Loucy (cell line): Measurements from ENCODE around the gene ZNF865.

ENCODE experiments used
- H2AFZ ChIP-seq: fragments of 200-600 bp; sonication (generic); 2 replicates; pipeline ENCODE4 v1.6.0; 2016; ENCODE audit warnings: antibody characterized with exemption, mild to moderate bottlenecking, low read length, moderate library complexity
- H3F3A ChIP-seq: fragments of 200-600 bp; 2 replicates; pipeline ENCODE4 v1.6.0; 2016; ENCODE audit warnings: antibody characterized with exemption, low read depth, mild to moderate bottlenecking
- H3K27me3 ChIP-seq: fragments of 200-600 bp; sonication (generic); 2 replicates; pipeline ENCODE4 v1.6.1; 2014; ENCODE audit warnings: low read length, mild to moderate bottlenecking; ENCODE audit not compliant: insufficient read depth, poor library complexity, severe bottlenecking
- H3K36me3 ChIP-seq: fragments of 200-600 bp; sonication (generic); 2 replicates; pipeline ENCODE4 v1.6.1; 2016; ENCODE audit warnings: low read length; ENCODE audit not compliant: insufficient read depth
- H3K4me1 ChIP-seq: fragments of 200-600 bp; sonication (generic); 2 replicates; pipeline ENCODE4 v1.5.1; 2014; ENCODE audit warnings: low read length, mild to moderate bottlenecking; ENCODE audit not compliant: insufficient read depth, poor library complexity, severe bottlenecking
- H3K4me2 ChIP-seq: fragments of 200-600 bp; sonication (generic); 2 replicates; pipeline ENCODE4 v1.6.0; 2014; ENCODE audit warnings: antibody characterized with exemption, low read length, low read depth, mild to moderate bottlenecking; ENCODE audit not compliant: poor library complexity, severe bottlenecking
- H3K4me3 ChIP-seq: fragments of 200-600 bp; sonication (generic); 2 replicates; pipeline ENCODE4 v1.5.1; 2014; ENCODE audit warnings: low read length, mild to moderate bottlenecking, mixed read lengths; ENCODE audit not compliant: poor library complexity, severe bottlenecking
- H3K79me2 ChIP-seq: fragments of 200-600 bp; sonication (generic); 2 replicates; pipeline ENCODE4 v1.6.1; 2014; ENCODE audit warnings: low read length; ENCODE audit not compliant: insufficient read depth
- H3K9ac ChIP-seq: fragments of 200-600 bp; sonication (generic); 2 replicates; pipeline ENCODE4 v1.6.0; 2014; ENCODE audit warnings: mild to moderate bottlenecking, low read depth, low read length, moderate library complexity; ENCODE audit not compliant: poor library complexity, severe bottlenecking
- H3K9me2 ChIP-seq: fragments of 200-600 bp; sonication (generic); replicated peaks from 2 replicates; pipeline ENCODE4 v1.6.1; 2016; ENCODE audit warnings: low read depth, low read length, mixed read lengths
- H3K9me3 ChIP-seq: fragments of 200-600 bp; sonication (generic); 2 replicates; pipeline ENCODE4 v1.6.1; 2014; ENCODE audit warnings: mild to moderate bottlenecking, antibody characterized with exemption, low read length, low read depth; ENCODE audit not compliant: insufficient read depth
- H4K20me1 ChIP-seq: fragments of 200-600 bp; sonication (generic); 2 replicates; pipeline ENCODE4 v1.6.0; 2014; ENCODE audit warnings: antibody characterized with exemption, low read length, mild to moderate bottlenecking; ENCODE audit not compliant: insufficient read depth, poor library complexity, severe bottlenecking
- CTCF ChIP-seq: fragments of 200-600 bp; sonication (generic); conservative IDR thresholded peaks from 2 replicates; pipeline ENCODE4 v1.5.1; 2014; ENCODE audit warnings: mild to moderate bottlenecking, antibody characterized with exemption, low read length
- EZH2phosphoT487 ChIP-seq: fragments of 200-600 bp; IDR thresholded peaks from 2 replicates; pipeline ENCODE4 v1.6.1; 2018; ENCODE audit warnings: antibody characterized with exemption, mild to moderate bottlenecking, moderate library complexity, borderline replicate concordance

Gene ZNF865

GRCh38 chr19:55600662-55601028, 4.8 kb upstream of the ZNF865 start:
- Histone ChIP-seq H3K9me3 (no peaks in the 10 kb centered on the region), H3K27me3 (no peaks in the 10 kb centered on the region), H3F3A (peaks cover 6% of the 10 kb centered on the region), H3K9me2 (no peaks in the 10 kb centered on the region), H3K36me3 (no peaks in the 10 kb centered on the region), H3K9ac (peak overlapping the region; percentile 97), H2AFZ (peak overlapping the region; percentile 56; the same call in 1 of the 2 replicates), H3K4me2 (peak overlapping the region; percentile 95), H4K20me1 (peaks cover 7% of the 10 kb centered on the region), H3K79me2 (peaks cover 26% of the 10 kb centered on the region), H3K4me1 (peaks cover 30% of the 10 kb centered on the region), H3K4me3 (peak overlapping the region; percentile 74)
- TF ChIP-seq CTCF (no peak), EZH2phosphoT487 (no peak)

- no peaks in the 10 kb centered on the region for H3K27me3 ChIP-seq
- no peak overlapping the region for H2AFZ ChIP-seq
- peaks cover 10% of the 10 kb centered on the region for H3F3A ChIP-seq
- peak overlapping the region; percentile 97 for H3K9ac ChIP-seq
- TF ChIP-seq CTCF: no peak
- no peak for TF ChIP-seq EZH2phosphoT487
- H3K79me2 ChIP-seq: peaks cover 30% of the 10 kb centered on the region
- H4K20me1 ChIP-seq: peaks cover 11% of the 10 kb centered on the region
- H3K4me3 ChIP-seq: peak overlapping the region; percentile 74
- H3K4me2 ChIP-seq: peak overlapping the region; percentile 95
- H3K9me3 ChIP-seq: no peaks in the 10 kb centered on the region
- no peaks in the 10 kb centered on the region for H3K9me2 ChIP-seq
- peaks cover 30% of the 10 kb centered on the region for H3K4me1 ChIP-seq
- no peaks in the 10 kb centered on the region for H3K36me3 ChIP-seq
These were observed 4.4 kb upstream of the ZNF865 start for GRCh38 chr19:55601084-55601483.

GRCh38 chr19:55602104-55603001, 3.1 kb upstream of the ZNF865 start:
- TF ChIP-seq EZH2phosphoT487 (no peak), CTCF (no peak)
- no peaks in the 10 kb centered on the region for H3K27me3 ChIP-seq
- peaks cover 17% of the 10 kb centered on the region for H4K20me1 ChIP-seq
- no peak overlapping the region for H3K4me2 ChIP-seq
- H3K4me1 ChIP-seq: peaks cover 36% of the 10 kb centered on the region
- peak overlapping the region; percentile 97 for H3K9ac ChIP-seq
- H2AFZ ChIP-seq: no peak overlapping the region
- H3F3A ChIP-seq: peaks cover 10% of the 10 kb centered on the region
- H3K9me2 ChIP-seq: no peaks in the 10 kb centered on the region
- H3K36me3 ChIP-seq: no peaks in the 10 kb centered on the region
- no peak overlapping the region for H3K4me3 ChIP-seq
- H3K79me2 ChIP-seq: peaks cover 43% of the 10 kb centered on the region
- no peaks in the 10 kb centered on the region for H3K9me3 ChIP-seq
